GM12864 (cell line): ENCODE results near the gene NDUFB2.

Experiments used
- DNase-seq: peaks from one replicate; pipeline ENCODE4 v3.0.0-alpha.2; 2011; ENCODE audit warnings: low read depth
- H3K4me3 ChIP-seq: 2 replicates; pipeline ENCODE4 v1.5.1; 2011; ENCODE audit warnings: mild to moderate bottlenecking, low read depth, low read length, control low read depth
- TF ChIP-seq, protein P1 (sequence below): IDR thresholded peaks from 2 replicates; pipeline ENCODE4 v1.5.1; 2011; ENCODE audit warnings: low read depth, mild to moderate bottlenecking, moderate library complexity, low read length, control low read depth, inconsistent platforms; ENCODE audit errors: missing control alignments

Gene NDUFB2

DNA sequence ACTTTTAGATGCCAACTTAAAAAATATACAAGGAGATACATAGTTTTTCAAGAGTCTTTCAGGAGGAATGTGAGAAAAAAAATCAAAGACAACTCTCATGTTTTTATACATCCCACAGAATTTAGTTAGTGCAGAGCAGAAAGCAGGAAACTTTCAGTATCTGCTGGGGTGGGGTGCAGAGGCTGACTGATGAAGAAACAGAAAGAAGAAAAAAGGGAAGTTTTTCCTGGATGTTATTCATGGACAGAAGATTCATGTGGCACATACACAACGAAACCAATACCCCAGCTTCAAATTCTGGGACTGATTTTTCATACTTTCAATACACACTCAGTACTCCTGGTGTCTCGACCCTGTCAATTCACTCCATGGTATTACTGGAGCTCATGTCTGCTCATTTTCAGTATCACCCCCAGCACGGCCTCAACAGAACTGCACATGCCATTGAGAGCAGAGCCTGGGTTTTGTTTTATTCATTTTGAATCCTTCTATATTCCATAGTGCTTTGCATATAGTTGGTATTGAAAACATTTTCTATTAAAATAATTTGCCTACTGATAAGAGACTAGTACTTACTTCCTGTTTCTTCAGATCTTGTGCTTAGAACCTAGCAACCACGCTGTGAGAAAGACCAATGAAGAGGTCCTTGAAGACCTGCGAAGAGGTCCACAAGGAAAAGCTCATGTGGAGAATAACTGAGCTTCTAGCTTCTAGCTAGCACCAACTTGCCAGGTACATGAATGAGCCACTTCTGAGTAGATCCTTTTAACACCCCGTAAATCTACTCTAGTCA is 49.0 kb downstream of the NDUFB2 start:
- TF ChIP-seq, protein P1, sequence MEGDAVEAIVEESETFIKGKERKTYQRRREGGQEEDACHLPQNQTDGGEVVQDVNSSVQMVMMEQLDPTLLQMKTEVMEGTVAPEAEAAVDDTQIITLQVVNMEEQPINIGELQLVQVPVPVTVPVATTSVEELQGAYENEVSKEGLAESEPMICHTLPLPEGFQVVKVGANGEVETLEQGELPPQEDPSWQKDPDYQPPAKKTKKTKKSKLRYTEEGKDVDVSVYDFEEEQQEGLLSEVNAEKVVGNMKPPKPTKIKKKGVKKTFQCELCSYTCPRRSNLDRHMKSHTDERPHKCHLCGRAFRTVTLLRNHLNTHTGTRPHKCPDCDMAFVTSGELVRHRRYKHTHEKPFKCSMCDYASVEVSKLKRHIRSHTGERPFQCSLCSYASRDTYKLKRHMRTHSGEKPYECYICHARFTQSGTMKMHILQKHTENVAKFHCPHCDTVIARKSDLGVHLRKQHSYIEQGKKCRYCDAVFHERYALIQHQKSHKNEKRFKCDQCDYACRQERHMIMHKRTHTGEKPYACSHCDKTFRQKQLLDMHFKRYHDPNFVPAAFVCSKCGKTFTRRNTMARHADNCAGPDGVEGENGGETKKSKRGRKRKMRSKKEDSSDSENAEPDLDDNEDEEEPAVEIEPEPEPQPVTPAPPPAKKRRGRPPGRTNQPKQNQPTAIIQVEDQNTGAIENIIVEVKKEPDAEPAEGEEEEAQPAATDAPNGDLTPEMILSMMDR: no peak
- no peak for DNase-seq
- no peak overlapping the region for H3K4me3 ChIP-seq

DNA sequence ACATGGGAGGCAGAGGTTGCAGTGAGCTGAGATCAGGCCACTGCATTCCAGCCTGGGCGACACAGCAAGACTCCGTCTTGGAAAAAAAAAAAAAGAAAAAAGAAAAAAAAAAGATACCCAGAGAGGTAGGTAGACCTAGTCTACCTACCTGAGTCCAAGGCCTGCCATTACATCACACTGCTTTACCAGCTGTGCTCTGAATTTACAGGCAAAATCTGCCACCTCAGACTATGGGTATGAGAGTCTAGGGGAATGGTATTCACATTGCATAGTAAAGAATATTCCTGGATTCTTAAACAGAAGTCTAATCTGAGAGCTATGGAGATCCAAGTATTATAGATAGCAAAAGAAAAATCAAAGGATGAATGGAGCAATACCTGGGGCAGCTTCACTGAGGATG is 50.2 kb downstream of the NDUFB2 start:
- TF ChIP-seq, protein P1: no peak
- DNase-seq: no peak
- no peak overlapping the region for H3K4me3 ChIP-seq

DNA sequence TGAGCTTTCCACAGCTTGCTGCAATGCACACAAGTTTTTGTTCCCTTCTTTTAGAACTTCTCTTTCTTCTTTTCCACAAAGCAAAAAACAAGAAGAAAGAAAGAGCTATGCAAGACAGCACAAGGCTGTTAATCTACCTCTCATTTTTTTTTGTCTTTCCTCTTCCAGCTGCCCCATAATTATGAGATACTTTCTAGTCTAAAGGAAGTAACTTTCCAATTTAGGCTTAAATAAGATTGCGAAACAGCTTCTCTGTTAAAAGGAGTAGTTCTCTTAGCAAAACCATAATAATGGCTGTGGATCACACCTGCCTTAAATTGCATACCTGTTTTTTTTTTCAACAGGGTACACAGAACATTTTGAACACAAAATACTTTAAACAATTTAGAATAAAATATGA is 56.0 kb downstream of the NDUFB2 start:
- DNase-seq: no peak
- TF ChIP-seq, protein P1: no peak
- no peak overlapping the region for H3K4me3 ChIP-seq

DNA sequence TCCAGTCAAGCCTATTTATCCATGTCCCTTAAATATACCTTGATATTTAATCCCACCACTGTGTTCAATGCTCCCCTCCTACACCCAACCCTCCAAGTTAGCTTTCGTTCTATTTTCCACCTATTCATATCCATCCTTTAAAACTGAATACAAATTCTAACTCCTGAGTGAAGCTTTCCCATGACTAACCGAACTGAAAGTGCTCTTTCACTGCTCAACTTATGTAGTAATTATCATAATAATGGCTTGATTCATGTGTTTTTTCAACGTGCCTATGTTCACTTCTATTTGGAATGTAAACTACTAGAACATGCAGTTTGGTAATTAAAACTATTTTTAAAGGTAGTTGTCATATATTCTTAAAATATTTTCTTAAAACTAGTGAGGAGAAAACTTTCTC is 58.0 kb downstream of the NDUFB2 start:
- TF ChIP-seq, protein P1: no peak
- no peak for DNase-seq
- H3K4me3 ChIP-seq: no peak overlapping the region
